ENCODE results near the gene WNT7B. TPM values are rescaled to one million over a fixed set of nuclear protein-coding genes. Genes with fewer than 3 reads are reported as not detected.

The WNT7B gene
- total RNA-seq, 1 donor from 2014 or later = 1.2 TPM

GRCh38 chr22:45880716-45881523, 96.0 kb downstream of the WNT7B start:
- FAIRE-seq = no peak

GRCh38 chr22:45880091-45880715, 96.8 kb downstream of the WNT7B start:
- no peak for DNase-seq (ENCODE audit: low spot score in 2 of 2)
- FAIRE-seq = no peak

More at GRCh38 chr22:45880716-45881523, 96.0 kb downstream of the WNT7B start:
- no peak for DNase-seq (ENCODE audit: low spot score in 2 of 2)

GRCh38 chr22:45879552-45879949, 97.4 kb downstream of the WNT7B start:
- DNase-seq (ENCODE audit: low spot score in 2 of 2) (no peak), FAIRE-seq (no peak)

- no peak for FAIRE-seq
- no peak for DNase-seq (ENCODE audit: low spot score in 2 of 2)
Observed at GRCh38 chr22:45878901-45879551, 97.9 kb downstream of the WNT7B start.

- no peak for DNase-seq (ENCODE audit: low spot score in 2 of 2)
- FAIRE-seq = no peak
Observed at GRCh38 chr22:45878051-45878781, 98.7 kb downstream of the WNT7B start.

GRCh38 chr22:45877651-45878050, 99.3 kb downstream of the WNT7B start:
- DNase-seq (ENCODE audit: low spot score in 2 of 2) = no peak

GRCh38 chr22:45877036-45877380, 100.0 kb downstream of the WNT7B start:
- DNase-seq (ENCODE audit: low spot score in 2 of 2) (no peak), FAIRE-seq (no peak)

More at GRCh38 chr22:45877651-45878050, 99.3 kb downstream of the WNT7B start:
- no peak for FAIRE-seq

- FAIRE-seq (no peak), DNase-seq (ENCODE audit: low spot score in 2 of 2) (no peak)
Observed at GRCh38 chr22:45876136-45877035, 100.6 kb downstream of the WNT7B start.

GRCh38 chr22:45872659-45873263, 104.2 kb downstream of the WNT7B start:
- FAIRE-seq = no peak

GRCh38 chr22:45871721-45872120, 105.2 kb downstream of the WNT7B start:
- FAIRE-seq (no peak), DNase-seq (ENCODE audit: low spot score in 2 of 2) (no peak)

More at GRCh38 chr22:45872659-45873263, 104.2 kb downstream of the WNT7B start:
- no peak for DNase-seq (ENCODE audit: low spot score in 2 of 2)

Other genes starting within 250 kb of the WNT7B start
- 4.9 TPM for gene PPARA, start 173.4 kb upstream of the WNT7B start, total RNA-seq

Measured in frontal cortex (tissue), 4 donors.